Transverse colon (tissue), 4 donors: Measurements from ENCODE around the gene MYRF. TPM values are rescaled to one million over a fixed set of nuclear protein-coding genes. Genes with fewer than 3 reads are reported as not detected.

ENCODE experiments used
- DNase-seq: peaks from one replicate; pipeline ENCODE4 v3.0.0-alpha.2; 2019
- H3K27ac ChIP-seq, 4 donors: fragments of 200-600 bp; sonication (generic); 2 replicates each; pipeline ENCODE4 v1.5.1; 2016 to 2018; ENCODE audit warnings: inconsistent platforms in 4 of 4
- H3K27me3 ChIP-seq: fragments of 200-600 bp; sonication (generic); 2 replicates; pipeline ENCODE4 v1.5.1; 2017; ENCODE audit warnings: inconsistent platforms
- H3K36me3 ChIP-seq, 4 donors: fragments of 200-600 bp; sonication (generic); 2 replicates each; pipeline ENCODE4 v1.5.1; 2017 to 2019; ENCODE audit warnings: inconsistent platforms in 4 of 4
- H3K4me1 ChIP-seq, 4 donors: fragments of 200-600 bp; sonication (generic); 2 replicates each; pipeline ENCODE4 v1.5.1; 2017 to 2020; ENCODE audit warnings: inconsistent platforms in 4 of 4
- H3K4me3 ChIP-seq, 4 donors: fragments of 200-600 bp; sonication (generic); 1 replicate in 1 of 4; 2 replicates in 3 of 4; pipeline versions ENCODE4 v1.5.1 to v1.6.1; 2017 to 2019; ENCODE audit warnings: inconsistent platforms in 4 of 4
- H3K9me3 ChIP-seq, 2 donors: fragments of 200-600 bp; sonication (generic); 2 replicates each; pipeline ENCODE4 v1.5.1; 2017 to 2019; ENCODE audit warnings: inconsistent platforms in 2 of 2
- EP300 ChIP-seq: sonication (generic); formaldehyde crosslinking; IDR thresholded peaks from one replicate; pipeline ENCODE4 v1.6.1; 2017; ENCODE audit warnings: antibody characterized with exemption, low read depth
- POLR2A ChIP-seq: fragments of 450-650 bp; IDR thresholded peaks from one replicate; pipeline ENCODE4 v1.6.1; 2016; ENCODE audit warnings: antibody characterized with exemption, mild to moderate bottlenecking, moderate library complexity
- POLR2AphosphoS5 ChIP-seq, 3 donors: sonication (generic); formaldehyde crosslinking; IDR thresholded peaks; one replicate each; pipeline ENCODE4 v1.6.1; 2016; ENCODE audit warnings: antibody characterized with exemption in 3 of 3
- WGBS, 2 donors: methylation state at CpG; one replicate each; pipeline ENCODE4 v1.1.5; 2018; ENCODE audit warnings: low coverage in 1 of 2; 5-methylcytosine and 5-hydroxymethylcytosine counted together
- in situ Hi-C, 4 donors: fragments of 200-750 bp; cut with MboI; loops; one replicate each; pipeline versions ENCODE4 v1.15.0 to v1.15.1; 2017; ENCODE audit warnings: low sequenced_read_pairs in 3 of 4, low pct_ligation_motif_present in 1 of 4, low pct_unique_long_range_greater_than_20kb in 1 of 4
- intact Hi-C: fragments of 100-400 bp; cut with DNase I; formaldehyde crosslinking; loops from one replicate; pipeline ENCODE4 v1.15.1; 2023; ENCODE audit warnings: low total_unique reads
- total RNA-seq, 4 donors: library from RNA; depleted of rRNA; stranded (reverse); fragments of >200 nt; gene quantifications; one replicate each; pipeline ENCODE4 v1.1.0, GENCODE V29; 2016
- TF ChIP-seq, protein P1 (sequence below), 5 experiments: fragments of 200-600 bp in 3 of 5; fragments of 450-650 bp in 2 of 5; sonication (generic) in 3 of 5; IDR thresholded peaks; 1 replicate in 2 of 5; 2 replicates in 3 of 5; pipeline ENCODE4 v1.5.1; 2016 to 2017; ENCODE audit warnings: antibody characterized with exemption in 5 of 5, inconsistent platforms in 3 of 5, mild to moderate bottlenecking in 2 of 5, moderate library complexity in 1 of 5

The MYRF gene
- total RNA-seq, 4 donors from 2014 or later = 2.0 to 14.2 (median 10.7) TPM

DNA sequence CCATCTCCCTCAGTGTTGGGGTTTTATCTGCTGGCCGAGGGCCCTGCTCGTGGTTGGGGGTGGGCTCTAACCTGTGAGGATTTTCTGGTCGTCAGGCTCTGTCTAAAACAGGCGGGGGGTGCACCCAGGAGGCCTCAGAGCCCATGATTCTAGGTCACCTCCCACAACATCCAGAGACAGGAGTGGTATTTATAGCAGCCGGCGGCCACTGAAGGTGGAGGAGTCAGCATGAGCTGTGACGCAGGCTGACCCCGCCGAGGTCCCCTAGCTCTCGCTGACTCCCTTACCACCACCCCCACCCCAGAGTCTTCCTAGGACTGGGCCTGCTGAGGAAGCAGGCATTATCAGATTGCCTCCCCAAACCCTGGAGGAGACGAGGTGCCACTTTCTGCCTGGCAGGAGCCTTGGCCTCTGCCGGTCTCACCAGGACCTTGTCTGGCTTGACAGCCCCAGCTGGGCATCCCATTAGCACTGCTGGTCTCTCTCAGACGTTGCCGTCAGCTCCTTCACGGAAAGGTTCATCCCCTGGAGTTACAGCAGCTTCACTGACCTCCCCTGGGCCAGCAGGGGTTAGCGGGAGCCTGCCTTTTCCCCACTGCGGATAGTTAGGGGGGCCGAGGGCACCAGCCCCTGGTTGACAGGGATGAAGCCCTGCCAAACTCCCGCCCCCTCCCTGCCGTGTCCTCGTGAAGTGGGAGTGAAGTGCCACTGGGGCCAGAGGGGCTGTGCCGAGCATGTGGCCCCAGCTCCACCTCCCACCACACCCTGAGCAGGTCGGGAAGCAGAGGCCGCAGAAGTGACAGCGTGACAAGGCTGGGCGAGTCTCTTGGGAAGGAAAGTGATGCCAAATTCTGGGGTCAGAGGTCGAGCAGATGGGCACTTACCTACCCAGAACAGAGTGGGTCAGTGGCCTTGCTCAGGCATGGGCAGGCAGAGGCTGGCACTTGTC lies 45.7 kb upstream of the MYRF start:
- Histone ChIP-seq H3K9me3 (no peaks in the 10 kb centered on the region), H3K36me3 (no peaks in the 10 kb centered on the region), H3K27me3 (no peaks in the 10 kb centered on the region), H3K4me3 (no peak overlapping the region), H3K27ac (peak overlapping the region; percentile 44 to 78 (median 60)), H3K4me1 (peaks cover 0 to 20% (median 16%) of the 10 kb centered on the region in 4 donors)
- intact Hi-C loops (no loop called here), in situ Hi-C loops (no loop called here)
- peak; percentile 17 for DNase-seq
- WGBS, 2 donors = 76% methylated on average over 23 of the region's 27 CpGs; no CpG with 5 or more reads in 1 of the 2 donors
- TF ChIP-seq EP300 (no peak), POLR2A (no peak), POLR2AphosphoS5 (IDR thresholded peaks at IDR 0.05) (no peak)
- TF ChIP-seq, protein P1, sequence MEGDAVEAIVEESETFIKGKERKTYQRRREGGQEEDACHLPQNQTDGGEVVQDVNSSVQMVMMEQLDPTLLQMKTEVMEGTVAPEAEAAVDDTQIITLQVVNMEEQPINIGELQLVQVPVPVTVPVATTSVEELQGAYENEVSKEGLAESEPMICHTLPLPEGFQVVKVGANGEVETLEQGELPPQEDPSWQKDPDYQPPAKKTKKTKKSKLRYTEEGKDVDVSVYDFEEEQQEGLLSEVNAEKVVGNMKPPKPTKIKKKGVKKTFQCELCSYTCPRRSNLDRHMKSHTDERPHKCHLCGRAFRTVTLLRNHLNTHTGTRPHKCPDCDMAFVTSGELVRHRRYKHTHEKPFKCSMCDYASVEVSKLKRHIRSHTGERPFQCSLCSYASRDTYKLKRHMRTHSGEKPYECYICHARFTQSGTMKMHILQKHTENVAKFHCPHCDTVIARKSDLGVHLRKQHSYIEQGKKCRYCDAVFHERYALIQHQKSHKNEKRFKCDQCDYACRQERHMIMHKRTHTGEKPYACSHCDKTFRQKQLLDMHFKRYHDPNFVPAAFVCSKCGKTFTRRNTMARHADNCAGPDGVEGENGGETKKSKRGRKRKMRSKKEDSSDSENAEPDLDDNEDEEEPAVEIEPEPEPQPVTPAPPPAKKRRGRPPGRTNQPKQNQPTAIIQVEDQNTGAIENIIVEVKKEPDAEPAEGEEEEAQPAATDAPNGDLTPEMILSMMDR (IDR thresholded peaks at IDR 0.05) = no peak

DNA sequence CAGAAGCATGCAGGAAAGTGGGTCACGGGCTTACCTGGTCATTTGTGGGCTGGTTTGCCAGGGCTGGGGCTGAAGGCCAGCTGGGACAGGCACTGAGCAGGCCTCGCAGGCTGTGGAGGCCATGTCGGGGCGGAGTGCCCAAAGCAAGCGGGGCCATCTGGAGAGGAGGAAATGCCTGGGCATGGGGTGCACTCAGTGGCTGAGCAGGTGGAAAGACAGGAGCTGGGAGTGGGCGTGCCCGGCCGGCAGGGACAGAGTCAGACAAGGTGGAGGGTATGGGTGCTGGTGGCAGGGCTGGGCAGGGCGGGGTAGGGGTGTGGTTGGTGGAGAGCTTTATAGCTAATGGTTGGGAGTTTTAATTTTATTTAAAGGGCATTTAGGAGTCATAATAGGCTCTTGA lies 44.9 kb upstream of the MYRF start:
- DNase-seq = peak; percentile 88
- intact Hi-C loops = no loop called here
- Histone ChIP-seq H3K9me3 (no peaks in the 10 kb centered on the region), H3K4me3 (no peak overlapping the region), H3K27me3 (no peaks in the 10 kb centered on the region), H3K27ac (peak overlapping the region; percentile 44 to 78 (median 60)), H3K4me1 (peaks cover 0 to 20% (median 16%) of the 10 kb centered on the region in 4 donors), H3K36me3 (no peaks in the 10 kb centered on the region)
- in situ Hi-C loops = no loop called here
- WGBS, 2 donors = 45 to 57% methylated on average over 2 to 9 of the region's 9 CpGs
- TF ChIP-seq POLR2A (no peak), EP300 (no peak), POLR2AphosphoS5 (IDR thresholded peaks at IDR 0.05) (peak in 1 of 3 donors; percentile 17)
- TF ChIP-seq, protein P1 (IDR thresholded peaks at IDR 0.05) = no peak

DNA sequence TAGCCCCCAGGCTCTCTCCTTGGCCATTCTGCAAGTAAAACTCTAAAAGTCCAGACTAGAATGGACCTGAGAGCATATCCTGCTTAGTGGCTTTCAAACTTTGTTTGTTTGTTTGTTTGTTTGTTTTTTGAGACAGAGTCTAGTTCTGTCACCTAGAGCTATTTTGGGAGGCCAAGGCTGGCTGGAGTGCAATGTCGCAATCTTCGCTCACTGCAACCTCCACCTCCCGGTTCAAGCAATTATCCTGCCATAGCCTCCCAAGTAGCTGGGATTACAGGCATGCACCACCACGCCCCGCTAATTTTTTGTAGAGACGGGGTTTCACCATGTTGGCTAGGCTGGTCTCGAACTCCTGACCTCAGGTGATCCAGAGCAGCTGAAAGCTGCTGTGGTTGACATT lies 43.3 kb upstream of the MYRF start:
- TF ChIP-seq, protein P1 (IDR thresholded peaks at IDR 0.05) = no peak
- TF ChIP-seq POLR2AphosphoS5 (IDR thresholded peaks at IDR 0.05) (no peak), EP300 (no peak), POLR2A (no peak)
- H3K27me3 ChIP-seq = no peaks in the 10 kb centered on the region
- WGBS, 2 donors = 93 to 100% methylated on average over 3 to 7 of the region's 7 CpGs
- peaks cover 0 to 20% (median 16%) of the 10 kb centered on the region in 4 donors for H3K4me1 ChIP-seq
- in situ Hi-C loops = no loop called here
- DNase-seq = no peak
- intact Hi-C loops = no loop called here
- no peak overlapping the region for H3K4me3 ChIP-seq
- no peaks in the 10 kb centered on the region for H3K9me3 ChIP-seq
- no peak overlapping the region for H3K27ac ChIP-seq
- H3K36me3 ChIP-seq = no peaks in the 10 kb centered on the region

DNA sequence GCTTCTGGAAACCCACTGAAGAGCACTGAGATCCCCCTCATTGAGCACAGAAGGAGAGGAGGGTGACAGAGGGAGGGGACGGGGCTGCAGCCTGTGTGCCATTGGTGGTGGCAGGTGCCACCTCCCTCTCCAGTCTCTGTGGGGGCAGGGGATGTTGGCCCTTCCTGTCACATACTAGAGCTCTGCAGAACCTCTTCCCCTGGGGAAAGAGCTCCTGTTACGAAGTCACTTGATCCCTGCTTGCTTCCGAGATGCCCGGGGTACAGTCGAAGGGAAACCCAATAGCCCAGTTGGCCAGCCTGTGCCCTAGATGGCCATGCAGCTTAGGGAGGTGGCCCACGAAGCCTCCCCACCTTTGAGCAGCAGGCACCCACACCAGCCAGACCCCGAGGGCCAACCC lies 42.9 kb upstream of the MYRF start:
- TF ChIP-seq POLR2AphosphoS5 (IDR thresholded peaks at IDR 0.05) (no peak), EP300 (no peak), POLR2A (no peak)
- TF ChIP-seq, protein P1 (IDR thresholded peaks at IDR 0.05) = no peak
- H3K4me3 ChIP-seq = no peak overlapping the region
- peaks cover 0 to 20% (median 16%) of the 10 kb centered on the region in 4 donors for H3K4me1 ChIP-seq
- in situ Hi-C loops (no loop called here), intact Hi-C loops (no loop called here)
- H3K9me3 ChIP-seq = no peaks in the 10 kb centered on the region
- 48% methylated on average over 4 of the region's 7 CpGs; no CpG with 5 or more reads in 1 of the 2 donors for WGBS, 2 donors
- H3K27ac ChIP-seq = no peak overlapping the region
- H3K27me3 ChIP-seq = no peaks in the 10 kb centered on the region
- DNase-seq = no peak
- no peaks in the 10 kb centered on the region for H3K36me3 ChIP-seq
